KOPT-K1 (cell line): Measurements from ENCODE around the gene CCBE1.

Experiments
- H3K27ac ChIP-seq: fragments of 200-600 bp; sonication (generic); 2 replicates; pipeline ENCODE4 v1.5.1; 2016; ENCODE audit warnings: antibody characterized with exemption, mild to moderate bottlenecking, low read depth, low read length; ENCODE audit not compliant: poor library complexity, severe bottlenecking
- H3K36me3 ChIP-seq: fragments of 200-600 bp; sonication (generic); 2 replicates; pipeline ENCODE4 v1.5.1; 2017; ENCODE audit warnings: antibody characterized with exemption, mild to moderate bottlenecking, low read length, moderate library complexity; ENCODE audit not compliant: insufficient read depth
- H3K9me3 ChIP-seq: fragments of 200-600 bp; sonication (generic); 2 replicates; pipeline ENCODE4 v1.5.1; 2017; ENCODE audit warnings: antibody characterized with exemption, low read length, mild to moderate bottlenecking; ENCODE audit not compliant: insufficient read depth, poor library complexity, severe bottlenecking

The CCBE1 gene

DNA sequence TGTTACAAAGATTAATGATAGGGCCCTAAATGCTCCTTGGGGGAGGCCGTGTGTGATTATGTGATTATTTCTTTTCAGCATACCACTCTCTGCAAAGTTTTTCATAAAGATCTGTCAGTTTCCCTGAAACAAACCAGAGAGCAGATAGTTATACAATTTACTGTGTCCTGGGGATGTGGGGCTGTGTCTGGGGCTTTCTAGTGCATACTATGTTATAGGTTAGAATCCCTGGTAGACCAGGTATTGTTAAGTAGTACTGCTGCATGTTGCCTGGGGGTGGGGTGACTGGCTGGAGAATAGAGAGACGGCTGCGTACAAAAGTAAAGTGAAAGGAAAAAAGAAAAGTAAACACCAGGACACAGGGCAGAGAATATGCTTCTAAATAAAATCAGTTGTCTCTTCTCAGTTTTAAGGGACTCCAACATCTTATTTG, 3.3 kb upstream of the CCBE1 start:
- no peak overlapping the region for H3K27ac ChIP-seq

DNA sequence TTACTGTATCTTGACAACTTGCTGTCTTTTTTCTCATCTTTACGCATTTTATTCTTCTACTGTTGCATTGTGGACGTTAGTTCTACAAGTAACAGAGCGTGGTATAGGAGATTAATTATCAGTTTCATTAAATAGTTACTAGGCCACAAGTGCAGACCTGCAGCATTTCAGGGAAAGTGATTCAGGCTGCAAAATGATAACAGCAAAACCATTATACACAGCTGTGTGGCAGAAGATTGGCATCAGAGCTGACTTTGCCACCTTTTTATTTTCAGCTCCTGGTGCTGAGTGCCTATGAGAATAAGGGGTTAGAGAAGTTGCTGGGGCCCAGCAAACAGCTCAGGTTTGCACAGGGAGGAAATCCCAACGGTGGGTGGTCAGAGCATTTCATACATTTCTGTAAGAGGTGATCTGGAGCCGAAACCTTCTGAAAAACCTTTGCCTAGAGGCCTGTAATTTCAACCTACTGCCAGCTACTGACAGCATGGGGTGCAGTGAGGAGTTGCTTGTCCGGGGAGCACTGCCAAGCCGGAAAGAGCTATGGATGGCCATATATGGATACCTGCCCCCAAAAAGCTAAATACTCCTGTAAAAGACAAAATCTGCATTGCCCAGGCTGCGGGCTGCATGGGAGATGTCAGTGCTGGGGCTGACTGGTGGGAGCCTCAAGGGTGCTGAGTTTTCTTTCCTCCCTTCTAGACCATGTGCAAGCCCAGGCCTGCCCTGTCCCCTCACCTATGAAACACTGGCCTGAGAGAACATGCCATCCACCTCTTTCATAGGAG, 2.7 kb upstream of the CCBE1 start:
- Histone ChIP-seq H3K27ac (no peak overlapping the region), H3K9me3 (peaks cover 25% of the 10 kb centered on the region), H3K36me3 (no peaks in the 10 kb centered on the region)

More for the DNA sequence above, 3.3 kb upstream of the CCBE1 start:
- H3K9me3 ChIP-seq = peaks cover 19% of the 10 kb centered on the region
- no peaks in the 10 kb centered on the region for H3K36me3 ChIP-seq

DNA sequence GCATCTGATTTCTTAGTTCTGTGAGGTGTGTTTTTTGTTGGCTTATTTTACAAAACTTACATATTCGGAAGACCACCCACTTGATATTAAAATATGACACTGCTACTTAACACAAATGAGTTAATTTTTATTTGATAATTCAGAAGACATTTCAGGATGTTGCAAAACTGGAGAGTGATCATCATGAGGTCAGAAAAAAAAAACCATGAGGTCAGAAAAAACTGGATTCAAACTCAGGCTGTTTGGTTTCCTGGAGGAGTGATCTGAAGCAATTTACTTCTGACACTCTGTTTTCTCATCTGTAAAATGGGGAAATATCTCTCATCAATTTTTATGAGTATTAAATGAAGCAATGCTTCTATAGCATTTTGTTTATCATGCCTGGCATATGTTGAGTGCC, 1.8 kb upstream of the CCBE1 start:
- peaks cover 25% of the 10 kb centered on the region for H3K9me3 ChIP-seq
- no peak overlapping the region for H3K27ac ChIP-seq
- no peaks in the 10 kb centered on the region for H3K36me3 ChIP-seq

DNA sequence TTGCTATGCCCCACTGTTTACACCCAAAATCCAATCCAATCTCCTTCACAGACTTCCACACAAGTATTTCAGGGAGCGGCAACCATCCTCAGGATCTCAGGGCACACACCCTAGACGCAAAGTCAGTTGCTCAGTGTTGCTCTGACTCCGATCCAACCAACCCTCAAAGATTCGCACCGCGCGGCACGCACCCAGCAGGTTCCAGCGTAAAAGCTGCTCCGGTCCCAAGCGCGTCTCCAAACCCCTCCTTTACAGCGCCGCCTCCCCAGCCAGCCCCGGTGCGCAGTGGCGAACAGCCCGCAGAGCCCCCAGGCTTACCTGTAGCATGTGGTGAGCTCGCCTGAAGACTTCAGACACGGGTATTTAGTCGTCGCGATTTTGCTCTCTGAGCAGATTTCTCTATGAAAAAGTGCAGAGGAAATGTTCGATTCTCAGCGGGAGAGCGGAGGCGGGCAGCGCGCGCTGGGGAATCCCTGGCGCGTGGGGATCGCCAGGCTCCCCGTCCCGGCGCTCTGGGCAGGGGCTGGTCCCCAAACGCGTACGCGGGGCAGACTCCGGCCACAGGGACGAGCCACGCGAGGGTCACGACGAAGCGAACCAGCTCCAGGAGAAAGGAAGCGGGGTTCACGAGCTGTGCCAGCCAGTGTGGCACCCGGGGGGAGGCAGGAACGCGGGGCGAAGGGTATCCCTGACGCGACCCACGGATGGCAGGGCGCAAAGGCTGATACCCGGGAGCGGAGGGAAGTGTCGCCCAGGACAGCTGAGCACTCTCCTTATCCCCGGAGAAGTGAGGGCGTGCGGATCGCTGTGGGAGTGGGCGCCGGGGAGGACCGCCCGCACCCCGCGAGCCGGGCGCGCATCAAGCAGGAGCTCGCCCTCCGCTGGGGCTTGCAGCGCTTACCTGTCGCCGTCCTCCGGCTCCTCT, 650 bp downstream of the CCBE1 start:
- Histone ChIP-seq H3K9me3 (peaks cover 25% of the 10 kb centered on the region), H3K27ac (no peak overlapping the region), H3K36me3 (no peaks in the 10 kb centered on the region)

DNA sequence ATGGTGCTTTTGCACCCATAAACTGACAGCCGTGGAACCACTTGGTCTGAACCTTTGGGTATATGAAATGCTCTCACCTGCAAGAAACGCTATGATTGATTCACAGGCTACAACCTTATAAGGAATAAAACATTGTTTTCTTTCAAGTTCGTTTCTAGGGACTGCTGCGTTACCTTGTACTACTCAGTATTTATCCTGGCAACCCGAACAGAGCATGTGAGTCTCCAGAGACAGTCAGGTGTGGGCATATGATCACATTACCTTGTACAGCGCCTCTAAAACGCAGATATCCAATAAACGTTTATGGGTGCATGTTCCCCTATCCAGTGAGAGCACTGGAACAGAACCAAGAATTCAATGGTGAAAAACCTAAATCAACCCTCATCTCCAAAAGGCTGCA, 1.7 kb downstream of the CCBE1 start:
- no peak overlapping the region for H3K27ac ChIP-seq
- peaks cover 25% of the 10 kb centered on the region for H3K9me3 ChIP-seq
- no peaks in the 10 kb centered on the region for H3K36me3 ChIP-seq

DNA sequence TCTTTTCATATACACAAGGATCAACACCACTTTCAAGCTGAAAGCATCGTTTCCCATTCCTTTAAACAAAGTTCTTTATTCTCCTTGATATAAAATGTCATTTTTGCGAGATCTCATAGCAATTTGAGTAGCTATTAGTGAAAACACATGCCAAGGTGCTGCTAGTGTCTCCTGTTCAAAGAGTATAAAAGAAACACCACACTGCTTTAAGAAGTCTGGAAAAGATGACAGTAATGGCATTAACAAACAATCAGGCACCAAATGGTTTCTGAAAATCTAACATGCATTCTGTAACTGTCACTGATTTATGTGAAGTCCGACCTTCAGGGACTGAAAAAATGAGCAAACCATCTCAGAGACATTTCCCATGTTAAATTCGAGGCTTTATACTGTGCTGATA, 2.4 kb downstream of the CCBE1 start:
- H3K27ac ChIP-seq = no peak overlapping the region

DNA sequence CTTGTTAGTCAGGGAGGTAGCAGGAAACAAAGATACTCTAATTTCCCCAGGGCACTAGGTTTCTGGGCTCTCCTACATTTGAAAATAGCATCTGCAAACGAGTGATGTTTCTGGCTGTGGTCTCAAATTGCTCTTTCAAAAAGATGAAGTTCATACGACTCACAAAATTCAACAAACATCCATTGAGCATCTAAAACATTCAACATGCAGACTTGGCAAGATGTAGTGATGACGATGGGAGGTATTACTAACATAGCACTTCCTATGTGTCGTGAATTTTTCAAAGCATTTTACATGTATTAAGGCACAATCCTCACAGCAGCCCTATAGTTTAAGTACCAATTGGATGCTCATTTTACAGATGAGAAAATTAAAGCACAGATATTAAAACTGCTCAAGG, 5.2 kb downstream of the CCBE1 start:
- Histone ChIP-seq H3K9me3 (peaks cover 21% of the 10 kb centered on the region), H3K36me3 (no peaks in the 10 kb centered on the region), H3K27ac (no peak overlapping the region)

More for the DNA sequence above, 2.4 kb downstream of the CCBE1 start:
- H3K9me3 ChIP-seq = peaks cover 25% of the 10 kb centered on the region
- no peaks in the 10 kb centered on the region for H3K36me3 ChIP-seq

DNA sequence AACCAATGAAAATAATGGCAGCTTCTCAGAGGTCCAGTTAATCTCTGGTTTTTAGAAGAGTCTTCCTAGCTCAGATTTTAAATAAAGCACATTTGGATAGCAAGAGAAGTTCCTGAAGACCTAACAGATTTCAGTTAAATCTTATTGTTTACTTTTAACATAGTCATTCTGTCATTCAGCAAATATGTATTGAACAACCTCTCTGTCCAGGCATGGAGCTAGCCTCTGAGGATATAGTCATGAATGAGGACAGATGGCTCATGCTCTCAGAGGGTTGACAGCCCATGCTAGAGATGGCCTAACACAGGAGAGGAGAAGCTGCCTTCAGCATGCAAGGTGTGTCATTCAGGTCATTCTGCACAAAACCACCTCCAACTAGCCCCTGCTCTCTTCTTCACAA, 6.2 kb downstream of the CCBE1 start:
- Histone ChIP-seq H3K36me3 (no peaks in the 10 kb centered on the region), H3K27ac (no peak overlapping the region), H3K9me3 (peaks cover 11% of the 10 kb centered on the region)

DNA sequence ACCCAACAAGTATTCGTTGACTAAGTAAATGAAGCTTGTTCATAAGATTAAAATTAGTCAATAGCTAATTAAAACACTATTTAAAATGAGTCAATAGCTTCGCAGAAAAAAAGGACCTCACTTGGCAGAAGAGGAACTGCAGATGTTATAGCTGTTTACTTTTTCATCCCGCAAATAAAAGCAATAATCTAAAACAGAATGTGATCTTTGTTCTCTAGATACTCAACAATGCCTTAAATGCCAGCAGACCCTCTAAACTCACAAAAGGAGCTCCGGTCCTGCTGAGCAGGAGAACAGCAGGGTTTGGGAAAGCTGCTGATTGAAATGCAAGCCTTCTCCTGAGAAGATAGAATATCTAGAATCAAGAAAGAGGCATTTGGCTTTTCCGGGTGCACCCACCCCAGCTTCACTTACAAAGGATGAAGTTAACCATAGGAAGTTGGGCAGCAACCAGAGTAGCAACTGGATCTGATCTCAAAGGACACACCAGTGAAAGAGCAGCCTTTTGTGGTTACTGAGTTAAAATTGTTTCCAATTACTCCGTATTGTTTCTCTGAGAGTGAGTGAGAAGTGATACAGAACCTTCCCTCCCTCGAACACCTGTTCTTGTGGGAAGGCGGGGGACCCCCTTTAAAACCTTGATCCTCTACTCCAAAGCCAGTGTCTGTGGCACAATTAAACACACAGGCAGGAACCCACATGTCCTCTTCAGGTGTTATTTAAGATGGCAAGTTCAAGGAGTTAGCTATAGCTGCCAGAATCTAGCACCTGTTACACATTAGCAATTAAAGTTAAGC, 6.8 kb downstream of the CCBE1 start:
- peaks cover 5% of the 10 kb centered on the region for H3K9me3 ChIP-seq
- no peak overlapping the region for H3K27ac ChIP-seq
- no peaks in the 10 kb centered on the region for H3K36me3 ChIP-seq

DNA sequence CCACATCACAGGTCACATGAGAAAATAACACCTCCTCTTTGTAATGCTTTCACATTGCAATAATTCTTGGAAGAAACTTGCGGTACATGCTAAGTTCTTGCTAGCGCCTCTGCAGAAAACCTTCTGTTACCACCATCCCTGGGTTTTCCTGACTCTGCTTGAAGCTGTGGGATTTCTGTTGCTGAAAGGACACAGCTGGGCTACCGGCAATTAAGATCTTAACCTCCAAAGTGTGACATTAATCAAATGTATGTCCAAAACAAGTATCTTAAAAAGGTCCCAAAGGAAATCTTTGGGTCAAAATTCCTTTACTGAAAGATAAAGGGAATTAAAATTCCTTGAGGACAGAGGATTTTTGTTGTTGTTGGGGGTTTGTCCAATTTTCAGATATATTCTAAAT, 7.5 kb downstream of the CCBE1 start:
- Histone ChIP-seq H3K9me3 (no peaks in the 10 kb centered on the region), H3K36me3 (no peaks in the 10 kb centered on the region), H3K27ac (no peak overlapping the region)

DNA sequence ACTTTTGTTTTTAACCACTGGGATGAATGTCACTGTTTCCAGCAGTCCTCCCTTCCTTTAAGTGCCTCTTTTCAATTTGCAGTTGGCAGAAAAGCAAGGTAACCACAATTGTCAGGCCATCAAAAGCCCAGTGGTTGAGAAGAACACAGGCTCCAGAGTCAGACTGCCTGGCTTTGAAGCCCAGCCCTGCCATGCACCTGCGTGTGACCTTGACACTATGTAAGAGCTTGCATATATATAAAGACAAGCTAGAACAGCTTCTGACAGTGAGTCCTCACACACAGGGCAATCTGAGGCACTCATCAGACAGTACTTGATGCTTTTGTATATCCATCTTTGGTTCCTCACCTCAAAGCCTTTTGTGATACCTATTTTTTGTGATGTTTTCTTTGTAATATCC, 11.0 kb downstream of the CCBE1 start:
- H3K9me3 ChIP-seq = no peaks in the 10 kb centered on the region
- no peak overlapping the region for H3K27ac ChIP-seq
- no peaks in the 10 kb centered on the region for H3K36me3 ChIP-seq

DNA sequence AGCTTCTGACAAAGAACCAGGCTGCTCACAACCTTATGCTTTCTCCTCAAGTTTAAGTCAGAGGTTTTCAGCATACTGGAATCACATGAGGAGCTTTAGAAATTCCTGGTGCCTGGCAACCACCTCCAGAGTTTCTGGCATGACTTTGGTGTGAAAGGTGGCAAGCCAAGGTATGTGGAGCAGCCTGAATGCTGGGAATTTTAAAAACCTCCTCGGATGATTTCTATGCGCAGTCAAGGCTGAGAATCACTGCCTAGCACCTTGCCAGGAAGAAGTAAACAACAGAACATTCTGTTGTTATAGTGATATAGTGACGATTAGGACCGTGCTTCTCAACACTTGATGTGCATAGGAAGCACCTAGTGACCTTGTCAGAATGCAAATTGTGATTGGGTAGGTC, 11.7 kb downstream of the CCBE1 start:
- Histone ChIP-seq H3K27ac (no peak overlapping the region), H3K9me3 (no peaks in the 10 kb centered on the region), H3K36me3 (no peaks in the 10 kb centered on the region)

DNA sequence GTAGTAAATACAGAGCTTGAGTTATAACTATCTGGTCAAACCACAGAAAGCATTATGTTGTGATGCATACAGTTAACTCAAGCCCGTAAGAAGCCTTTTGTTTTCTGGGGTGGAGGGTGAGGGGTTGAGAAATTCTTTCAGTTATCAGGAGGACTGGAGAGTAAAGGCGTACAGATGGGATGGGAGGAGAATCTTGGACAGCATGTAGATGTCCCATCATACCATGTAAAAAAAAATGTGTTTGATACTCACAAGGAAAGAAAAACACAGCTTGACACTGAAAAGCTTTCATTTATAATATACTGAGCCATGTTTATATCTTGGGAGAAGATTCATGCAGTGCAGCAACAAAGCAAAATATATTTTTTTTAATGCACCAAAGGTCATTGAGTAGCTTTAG, 12.4 kb downstream of the CCBE1 start:
- Histone ChIP-seq H3K27ac (no peak overlapping the region), H3K9me3 (no peaks in the 10 kb centered on the region), H3K36me3 (no peaks in the 10 kb centered on the region)

DNA sequence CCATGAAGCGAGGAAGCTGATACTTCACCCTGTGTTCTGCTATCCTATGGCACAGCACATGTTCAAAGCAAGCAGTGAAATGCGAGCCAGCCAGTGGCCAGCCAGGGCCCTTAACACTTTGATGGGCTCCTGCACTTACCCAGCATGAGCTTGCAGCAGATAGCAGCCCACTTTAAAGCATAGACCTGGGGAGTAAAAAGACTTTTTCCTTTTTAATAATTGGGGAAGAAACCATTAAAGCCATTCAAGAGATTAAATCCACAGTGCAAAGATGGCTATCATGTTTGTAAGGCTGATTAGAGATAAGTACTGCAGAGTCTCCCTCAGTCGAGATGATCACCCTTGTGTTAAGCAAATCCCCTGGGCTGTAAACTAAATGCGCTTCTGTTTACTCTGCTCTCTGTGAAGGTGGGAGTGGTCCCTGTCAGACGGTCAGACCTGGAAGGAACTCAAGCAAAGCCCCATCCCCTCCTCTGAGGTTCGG, 15.7 kb downstream of the CCBE1 start:
- Histone ChIP-seq H3K9me3 (no peaks in the 10 kb centered on the region), H3K36me3 (no peaks in the 10 kb centered on the region), H3K27ac (no peak overlapping the region)

DNA sequence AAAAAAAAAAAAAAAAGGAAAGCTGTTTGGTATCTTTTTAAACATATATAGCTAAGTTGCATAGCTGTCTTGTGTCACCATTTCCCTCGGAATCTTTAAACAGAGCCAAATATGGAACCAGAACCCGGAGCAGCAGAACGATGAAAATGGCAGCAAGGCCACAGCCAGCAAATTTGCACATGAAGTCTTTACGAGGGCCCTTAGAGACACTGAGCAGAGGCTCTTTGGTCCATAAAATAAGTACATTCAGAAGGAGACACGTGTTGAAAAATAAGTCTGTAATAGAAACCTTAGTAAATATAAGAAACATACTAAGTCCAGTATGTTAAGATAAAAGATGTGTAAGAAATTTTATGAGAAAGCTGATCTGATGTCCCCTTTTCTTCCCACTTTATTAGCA, 16.2 kb downstream of the CCBE1 start:
- H3K9me3 ChIP-seq = no peaks in the 10 kb centered on the region
- no peak overlapping the region for H3K27ac ChIP-seq
- no peaks in the 10 kb centered on the region for H3K36me3 ChIP-seq
